Measurements from ENCODE around the gene CALCOCO1. TPM values are rescaled to one million over a fixed set of nuclear protein-coding genes. Genes with fewer than 3 reads are reported as not detected.

Gene CALCOCO1
- polyA plus RNA-seq, 3 donors: 60.1 to 238 (median 69.6) TPM

- H3K4me1 Mint-ChIP-seq: peaks cover 15% of the 10 kb centered on the region
- DNase-seq: no peak
- no peaks in the 10 kb centered on the region for H3K79me2 ChIP-seq (ENCODE audit: insufficient read depth, low read length)
- H3K36me3 Mint-ChIP-seq: peaks cover 0 to 2% of the 10 kb centered on the region in 2 donors
- H3K27ac ChIP-seq (ENCODE audit: low read depth in 1 of 2, low read length in 2 of 2): no peak overlapping the region
- H3K36me3 ChIP-seq (replicated peaks in 1 of 2; ENCODE audit: control insufficient read depth in 1 of 2, insufficient read depth in 2 of 2, low read length in 2 of 2): no peaks in the 10 kb centered on the region
- H3K27me3 ChIP-seq (ENCODE audit: control insufficient read depth in 2 of 2, insufficient read depth in 2 of 2, low read length in 2 of 2): peaks cover 49 to 86% of the 10 kb centered on the region in 2 donors
- no peaks in the 10 kb centered on the region for H4K20me1 ChIP-seq (ENCODE audit: insufficient read depth, low read length)
- H3K4me3 Mint-ChIP-seq: peak overlapping the region in 1 of 2 donors; percentile 2
- peaks cover 0 to 4% (median 2%) of the 10 kb centered on the region in 7 donors for H3K9me3 Mint-ChIP-seq
- H3K27me3 Mint-ChIP-seq (ENCODE audit: low read depth in 3 of 3): peaks cover 0 to 39% (median 34%) of the 10 kb centered on the region in 3 donors
- peaks cover 0 to 16% of the 10 kb centered on the region in 2 donors for H3K9me3 ChIP-seq (replicated peaks in 1 of 2; ENCODE audit: control insufficient read depth in 1 of 2, insufficient read depth in 1 of 2, low read length in 2 of 2)
- TF ChIP-seq, protein P1, sequence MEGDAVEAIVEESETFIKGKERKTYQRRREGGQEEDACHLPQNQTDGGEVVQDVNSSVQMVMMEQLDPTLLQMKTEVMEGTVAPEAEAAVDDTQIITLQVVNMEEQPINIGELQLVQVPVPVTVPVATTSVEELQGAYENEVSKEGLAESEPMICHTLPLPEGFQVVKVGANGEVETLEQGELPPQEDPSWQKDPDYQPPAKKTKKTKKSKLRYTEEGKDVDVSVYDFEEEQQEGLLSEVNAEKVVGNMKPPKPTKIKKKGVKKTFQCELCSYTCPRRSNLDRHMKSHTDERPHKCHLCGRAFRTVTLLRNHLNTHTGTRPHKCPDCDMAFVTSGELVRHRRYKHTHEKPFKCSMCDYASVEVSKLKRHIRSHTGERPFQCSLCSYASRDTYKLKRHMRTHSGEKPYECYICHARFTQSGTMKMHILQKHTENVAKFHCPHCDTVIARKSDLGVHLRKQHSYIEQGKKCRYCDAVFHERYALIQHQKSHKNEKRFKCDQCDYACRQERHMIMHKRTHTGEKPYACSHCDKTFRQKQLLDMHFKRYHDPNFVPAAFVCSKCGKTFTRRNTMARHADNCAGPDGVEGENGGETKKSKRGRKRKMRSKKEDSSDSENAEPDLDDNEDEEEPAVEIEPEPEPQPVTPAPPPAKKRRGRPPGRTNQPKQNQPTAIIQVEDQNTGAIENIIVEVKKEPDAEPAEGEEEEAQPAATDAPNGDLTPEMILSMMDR (IDR thresholded peaks at IDR 0.05): no peak
- intact Hi-C loops (cut with micrococcal nuclease): no loop called here
- no peak overlapping the region for H3K4me3 ChIP-seq (replicated peaks in 1 of 3; ENCODE audit: low read depth in 2 of 3, low read length in 3 of 3)
- H3K4me1 ChIP-seq (ENCODE audit: control insufficient read depth in 1 of 2, insufficient read depth in 2 of 2, low read length in 2 of 2): peaks cover 0 to 10% of the 10 kb centered on the region in 2 donors
- 75% methylated on average over 1 of the region's 6 CpGs for WGBS (ENCODE audit: insufficient coverage)
- H3K9ac ChIP-seq (ENCODE audit: insufficient read depth, low read length, poor library complexity, severe bottlenecking): no peak overlapping the region
- H3K4me2 ChIP-seq (replicated peaks; ENCODE audit: extremely low read depth, low read length, poor library complexity, severe bottlenecking): no peak overlapping the region
- H3K27ac Mint-ChIP-seq: no peak overlapping the region
- no peak overlapping the region for H2AFZ ChIP-seq (ENCODE audit: insufficient read depth, low read depth, low read length, poor library complexity, severe bottlenecking)
Observed at GRCh38 chr12:53744751-53745150, 17.5 kb upstream of the CALCOCO1 start.

- no peaks in the 10 kb centered on the region for H3K79me2 ChIP-seq (ENCODE audit: insufficient read depth, low read length)
- H3K27ac ChIP-seq (ENCODE audit: low read depth in 1 of 2, low read length in 2 of 2): no peak overlapping the region
- H3K4me1 ChIP-seq (ENCODE audit: control insufficient read depth in 1 of 2, insufficient read depth in 2 of 2, low read length in 2 of 2): peaks cover 0 to 10% of the 10 kb centered on the region in 2 donors
- Mint-ChIP-seq H3K9me3 (peaks cover 0 to 6% (median 2%) of the 10 kb centered on the region in 7 donors), H3K36me3 (peaks cover 0 to 2% of the 10 kb centered on the region in 2 donors), H3K27me3 (ENCODE audit: low read depth in 3 of 3) (peaks cover 0 to 39% (median 36%) of the 10 kb centered on the region in 3 donors), H3K27ac (no peak overlapping the region), H3K4me3 (no peak overlapping the region), H3K4me1 (peaks cover 19% of the 10 kb centered on the region)
- TF ChIP-seq, protein P1 (IDR thresholded peaks at IDR 0.05): no peak
- no peak overlapping the region for H3K4me2 ChIP-seq (replicated peaks; ENCODE audit: extremely low read depth, low read length, poor library complexity, severe bottlenecking)
- peaks cover 0 to 20% of the 10 kb centered on the region in 2 donors for H3K9me3 ChIP-seq (replicated peaks in 1 of 2; ENCODE audit: control insufficient read depth in 1 of 2, insufficient read depth in 1 of 2, low read length in 2 of 2)
- H2AFZ ChIP-seq (ENCODE audit: insufficient read depth, low read depth, low read length, poor library complexity, severe bottlenecking): no peak overlapping the region
- H3K4me3 ChIP-seq (replicated peaks in 1 of 3; ENCODE audit: low read depth in 2 of 3, low read length in 3 of 3): no peak overlapping the region
- no CpG with 5 or more reads among the region's 1 CpG for WGBS (ENCODE audit: insufficient coverage)
- no peaks in the 10 kb centered on the region for H4K20me1 ChIP-seq (ENCODE audit: insufficient read depth, low read length)
- intact Hi-C loops (cut with micrococcal nuclease): no loop called here
- no peaks in the 10 kb centered on the region for H3K36me3 ChIP-seq (replicated peaks in 1 of 2; ENCODE audit: control insufficient read depth in 1 of 2, insufficient read depth in 2 of 2, low read length in 2 of 2)
- H3K27me3 ChIP-seq (ENCODE audit: control insufficient read depth in 2 of 2, insufficient read depth in 2 of 2, low read length in 2 of 2): peaks cover 49 to 86% of the 10 kb centered on the region in 2 donors
- no peak for DNase-seq
- H3K9ac ChIP-seq (ENCODE audit: insufficient read depth, low read length, poor library complexity, severe bottlenecking): no peak overlapping the region
Observed at GRCh38 chr12:53744130-53744441, 16.8 kb upstream of the CALCOCO1 start.
